H1 (cell line): Measurements from ENCODE around the gene TRAPPC12. TPM values are rescaled to one million over a fixed set of nuclear protein-coding genes. Genes with fewer than 3 reads are reported as not detected.

Experiments
- ATF3 ChIP-seq: IDR thresholded peaks from 2 replicates; pipeline ENCODE4 v1.6.1; 2011; ENCODE audit warnings: low read depth, mild to moderate bottlenecking, low read length; ENCODE audit not compliant: insufficient read depth
- CBX5 ChIP-seq: fragments of 300-800, 300-1000 bp; sonication (generic); IDR thresholded peaks from 2 replicates; pipeline ENCODE4 v1.7.1; 2016; ENCODE audit warnings: antibody characterized with exemption, low read length, low read depth
- CTBP2 ChIP-seq: IDR thresholded peaks from 2 replicates; pipeline ENCODE4 v1.7.0; 2011; ENCODE audit warnings: borderline replicate concordance, mild to moderate bottlenecking, moderate library complexity, mixed read lengths, low read length; ENCODE audit not compliant: insufficient read depth, insufficient read length
- CTCF ChIP-seq, 3 experiments: IDR thresholded peaks; 1 replicate in 2 of 3; 2 replicates in 1 of 3; pipeline versions ENCODE4 v1.5.1 to v1.6.1; 2011; ENCODE audit warnings: low read length in 3 of 3, mild to moderate bottlenecking in 3 of 3, inconsistent platforms in 2 of 3, low read depth in 1 of 3, moderate library complexity in 1 of 3; ENCODE audit not compliant: insufficient read depth in 1 of 3; ENCODE audit errors: control extremely low read depth in 1 of 3
- NRF1 ChIP-seq: IDR thresholded peaks from 2 replicates; pipeline ENCODE4 v1.6.1; 2011; ENCODE audit warnings: mild to moderate bottlenecking, low read depth, low read length, improper control_type of control experiment
- RXRA ChIP-seq: IDR thresholded peaks from 2 replicates; pipeline ENCODE4 v1.6.1; 2011; ENCODE audit warnings: low read depth, mild to moderate bottlenecking, low read length, moderate library complexity; ENCODE audit not compliant: insufficient read depth
- TCF12 ChIP-seq: IDR thresholded peaks from 2 replicates; pipeline ENCODE4 v1.6.1; 2011; ENCODE audit warnings: low read depth, mild to moderate bottlenecking, low read length
- polyA plus RNA-seq, 7 experiments: library from polyadenylated mRNA; depleted of rRNA in 3 of 7; stranded (reverse) in 5 of 7; unstranded in 2 of 7; fragments of >200 nt in 5 of 7; fragments of 200-250 nt in 2 of 7; gene quantifications; 1 replicate in 5 of 7; 2 replicates in 1 of 7; 4 replicates in 1 of 7; pipeline versions ENCODE4 v1.2.1 to v1.2.3, GENCODE V29; 2011 to 2013; ENCODE audit warnings: missing spikeins in 2 of 7, mixed read lengths in 2 of 7
- total RNA-seq: library from RNA; stranded (reverse); fragmentation: NEBNext Ultra II Directional; extraction: Animal tissue kit (Norgen Biotek cat#: 25700); gene quantifications from 2 replicates; pipeline ENCODE4 v1.2.1, GENCODE V29; 2021

Gene TRAPPC12
- total and polyA plus RNA-seq, 2 of the 8 experiments (the other 6 are each of a cell fraction or from before 2014, with no cell fraction given), result 35.0 to 67.3 TPM

DNA sequence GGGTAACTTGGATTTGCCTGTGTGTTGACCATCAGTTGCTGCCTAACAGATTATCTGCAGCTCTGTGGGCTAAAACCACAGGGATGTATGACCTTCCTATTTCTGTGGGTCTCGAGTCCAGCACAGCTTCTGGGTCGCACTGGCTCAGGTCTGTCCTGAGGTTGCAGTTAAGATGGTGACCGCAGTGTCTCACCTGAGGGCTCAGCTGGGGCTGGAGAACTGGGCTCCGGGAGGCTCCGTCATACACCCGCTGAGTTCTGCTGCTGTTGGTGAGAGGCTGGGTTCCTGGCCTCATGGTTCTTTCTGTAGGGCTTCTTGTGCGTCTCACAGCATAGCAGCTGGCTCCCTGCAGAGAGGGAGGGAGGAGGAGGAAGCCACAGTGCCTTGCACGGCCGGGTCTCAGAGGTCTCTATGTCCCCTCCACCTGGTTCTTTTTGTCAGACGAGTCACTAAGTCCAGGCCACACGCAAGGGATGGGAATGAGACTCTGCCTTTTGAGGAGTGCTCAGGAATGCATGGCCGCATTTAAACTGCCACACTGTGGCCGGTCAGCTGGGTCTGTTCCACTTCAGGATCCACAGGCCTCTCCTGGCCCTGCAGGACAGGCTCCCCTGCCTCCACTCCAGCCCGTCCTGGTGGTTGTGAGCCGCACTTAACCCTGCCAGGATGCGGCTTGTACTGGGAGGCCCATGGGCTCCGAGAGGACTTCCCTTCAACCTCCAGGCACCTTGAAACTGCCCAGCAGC is 72.6 kb downstream of the TRAPPC12 start (continued):
- TF ChIP-seq CTCF (IDR thresholded peaks at IDR 0.05; ENCODE audit: control extremely low read depth in 1 of 3, insufficient read depth in 1 of 3, low read depth in 1 of 3, low read length in 3 of 3) (no peak), ATF3 (no peak), TCF12 (no peak), CBX5 (no peak), NRF1 (no peak), RXRA (no peak), CTBP2 (no peak)
- TF ChIP-seq, all 59 proteins: peak for 0
